Fibroblast of skin of scalp (primary cell): ENCODE measurements around the gene NPRL2. TPM values are rescaled to one million over a fixed set of nuclear protein-coding genes. Genes with fewer than 3 reads are reported as not detected.

Source experiments
- DNase-seq: peaks from one replicate; pipeline ENCODE4 v3.0.0-alpha.2; 2013
- polyA plus RNA-seq, 2 experiments: library from polyadenylated mRNA; unstranded; fragments of 120-200 nt; gene quantifications; one replicate each; pipeline ENCODE4 v1.2.1, GENCODE V29; 2013; ENCODE audit not compliant: insufficient read length in 2 of 2

Gene NPRL2
- polyA plus RNA-seq (2013, experiment 1 of 2; ENCODE audit: insufficient read length) = 20.1 TPM
- 19.9 TPM for polyA plus RNA-seq (2013, experiment 2 of 2; ENCODE audit: insufficient read length)

DNA sequence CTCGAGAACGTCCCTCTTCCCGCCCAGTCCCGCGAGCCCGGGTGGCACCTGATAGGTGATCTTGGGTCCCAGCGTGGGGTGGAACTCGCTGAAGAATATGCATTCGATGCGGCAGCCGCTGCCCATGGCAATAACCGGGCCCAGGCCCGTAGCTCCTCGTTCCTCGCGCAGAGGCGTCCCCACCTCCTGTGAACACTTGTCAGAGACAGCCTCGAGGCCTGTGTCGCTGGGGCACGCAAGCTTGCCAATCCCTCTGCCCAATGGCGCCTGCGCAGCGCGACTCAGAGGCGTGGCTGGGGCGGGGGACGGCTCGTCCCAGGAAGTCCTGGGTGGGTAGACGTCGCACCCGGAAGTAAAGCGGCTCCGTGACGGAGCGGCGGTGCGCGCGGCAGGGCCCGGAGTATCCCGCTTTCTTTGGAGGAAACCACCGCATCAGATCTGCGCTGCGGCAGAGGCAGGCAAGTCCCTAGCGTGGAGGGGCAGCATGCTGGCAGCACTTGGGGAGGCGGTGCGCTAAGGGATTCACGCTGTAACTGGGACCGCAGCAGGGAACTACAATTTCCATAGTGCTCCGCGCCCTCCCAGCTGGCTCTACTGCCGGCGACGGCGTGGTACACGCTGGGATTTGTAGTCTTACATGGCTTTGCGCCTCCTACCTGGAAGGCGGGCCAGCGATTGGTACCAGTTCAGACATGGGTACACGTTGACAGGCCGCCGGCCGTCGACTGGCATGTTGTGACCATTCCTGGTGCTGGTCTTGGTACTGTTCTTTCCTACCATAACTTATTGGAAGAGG is at the start of gene NPRL2, which contains the start of gene CYB561D2:
Gene NPRL2 (minus strand): TSS at position 249 of the 796 bp plus-strand sequence. CDS start 123 bp downstream, at position 126.
Gene CYB561D2 (plus strand): TSS at position 336 of the 796 bp plus-strand sequence. CDS start 572 bp downstream, outside the sequence.
- peak; percentile 93 for DNase-seq

DNA sequence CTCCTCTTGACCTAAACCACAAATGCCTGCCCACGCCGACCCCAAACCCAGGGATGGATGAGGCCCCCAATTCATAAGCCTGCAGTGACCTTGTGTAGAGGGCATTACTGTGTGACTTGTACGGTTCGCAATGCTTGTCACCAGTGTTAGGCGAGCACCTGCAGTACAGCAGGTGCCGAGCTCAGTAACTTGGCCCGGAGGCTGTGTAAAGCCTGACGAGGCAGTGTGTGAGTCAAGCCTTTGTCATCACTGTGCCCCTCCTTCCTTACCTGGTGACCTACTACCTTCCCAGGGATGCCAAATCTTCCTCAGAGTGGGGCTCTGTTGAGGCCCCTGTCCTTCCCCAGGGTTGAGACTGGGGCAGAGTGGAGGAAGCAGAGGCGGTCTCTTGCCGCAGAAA is 45.9 kb upstream of the NPRL2 start:
- no peak for DNase-seq

DNA sequence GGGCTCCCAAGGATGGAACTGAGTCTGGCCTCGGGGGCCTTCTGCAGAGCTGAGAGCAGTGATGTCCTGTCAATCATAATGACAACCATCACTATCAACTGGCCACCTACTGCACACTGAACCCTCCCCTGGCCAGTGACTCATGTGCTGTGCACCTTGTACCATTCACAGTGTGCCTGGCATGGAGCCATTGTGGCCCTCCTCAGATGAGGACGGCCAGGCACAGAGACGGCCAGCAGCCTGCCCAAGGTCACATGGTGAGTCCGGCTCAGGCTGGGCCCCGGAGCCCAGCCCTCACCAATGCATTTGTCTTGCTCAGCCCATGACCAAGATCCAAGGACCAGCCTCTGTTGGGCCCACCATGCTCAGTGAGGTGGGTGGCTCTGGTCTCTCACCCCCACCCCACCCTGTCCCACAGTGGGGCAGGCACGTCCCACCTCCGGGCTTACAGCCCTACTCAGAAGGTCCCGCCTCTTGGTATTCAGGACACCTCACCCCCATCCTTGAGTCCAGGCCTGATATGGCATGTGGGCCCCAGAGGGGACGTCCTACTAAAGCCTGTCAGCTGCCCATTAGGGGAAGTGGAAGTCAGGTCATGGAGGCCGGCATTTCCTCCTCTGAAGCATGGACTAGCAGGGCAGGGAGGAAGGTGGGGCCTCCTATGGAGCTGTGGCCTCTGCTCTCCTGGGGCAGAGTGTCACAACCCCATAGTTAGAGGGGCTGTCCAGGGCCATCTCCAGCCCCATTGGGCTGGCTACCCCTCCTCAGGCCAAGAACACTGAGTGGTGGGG is 44.7 kb upstream of the NPRL2 start:
- no peak for DNase-seq

DNA sequence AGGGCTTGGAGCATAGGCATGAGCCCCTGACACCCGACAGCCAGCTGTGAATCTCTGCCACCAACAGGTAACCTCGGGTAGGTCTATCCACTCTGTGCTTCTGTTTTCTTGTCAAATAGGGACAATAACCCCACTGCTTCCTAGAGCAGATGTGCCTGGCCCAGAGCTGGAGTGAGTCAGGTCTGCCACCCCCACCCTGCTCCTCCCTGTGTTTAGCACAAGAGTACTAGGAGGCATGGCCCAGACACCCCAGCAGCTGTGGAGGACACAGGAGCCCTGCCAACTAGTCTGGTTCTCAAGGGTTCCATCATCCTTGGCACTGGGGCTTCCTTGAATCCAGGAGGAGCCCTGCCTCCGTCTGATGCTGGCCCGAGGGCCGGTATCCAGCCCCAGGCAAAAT is 42.5 kb upstream of the NPRL2 start:
- no peak for DNase-seq

DNA sequence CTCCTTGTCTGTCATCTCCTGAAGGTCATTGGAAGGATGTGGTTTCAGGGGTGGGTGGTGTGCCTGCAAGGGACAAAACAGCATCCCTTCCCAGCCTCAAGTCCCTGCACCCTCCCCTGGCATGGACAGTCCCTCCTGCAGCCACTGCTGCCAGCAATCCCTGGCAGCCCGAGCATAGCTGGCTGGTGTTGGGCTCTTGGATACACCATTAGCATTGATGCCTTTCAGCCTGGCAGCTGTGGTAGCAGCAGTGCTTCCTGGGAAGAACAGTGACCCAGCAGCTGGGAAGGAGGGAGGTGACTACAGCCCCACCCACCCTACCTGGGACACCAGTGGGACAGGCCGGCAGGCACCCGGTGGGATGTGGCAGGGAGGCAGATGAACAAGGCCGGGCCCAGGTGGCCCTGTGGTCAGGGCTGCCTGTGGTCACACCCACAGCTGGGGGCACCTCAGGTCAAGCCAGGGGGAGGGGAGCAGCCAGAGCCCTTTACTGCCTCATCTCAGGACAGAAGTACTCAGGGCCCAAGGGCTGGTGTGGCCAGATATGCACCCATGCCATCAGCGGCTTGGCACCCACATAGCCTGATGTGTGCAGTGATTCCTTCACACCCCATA is 41.6 kb upstream of the NPRL2 start:
- no peak for DNase-seq

DNA sequence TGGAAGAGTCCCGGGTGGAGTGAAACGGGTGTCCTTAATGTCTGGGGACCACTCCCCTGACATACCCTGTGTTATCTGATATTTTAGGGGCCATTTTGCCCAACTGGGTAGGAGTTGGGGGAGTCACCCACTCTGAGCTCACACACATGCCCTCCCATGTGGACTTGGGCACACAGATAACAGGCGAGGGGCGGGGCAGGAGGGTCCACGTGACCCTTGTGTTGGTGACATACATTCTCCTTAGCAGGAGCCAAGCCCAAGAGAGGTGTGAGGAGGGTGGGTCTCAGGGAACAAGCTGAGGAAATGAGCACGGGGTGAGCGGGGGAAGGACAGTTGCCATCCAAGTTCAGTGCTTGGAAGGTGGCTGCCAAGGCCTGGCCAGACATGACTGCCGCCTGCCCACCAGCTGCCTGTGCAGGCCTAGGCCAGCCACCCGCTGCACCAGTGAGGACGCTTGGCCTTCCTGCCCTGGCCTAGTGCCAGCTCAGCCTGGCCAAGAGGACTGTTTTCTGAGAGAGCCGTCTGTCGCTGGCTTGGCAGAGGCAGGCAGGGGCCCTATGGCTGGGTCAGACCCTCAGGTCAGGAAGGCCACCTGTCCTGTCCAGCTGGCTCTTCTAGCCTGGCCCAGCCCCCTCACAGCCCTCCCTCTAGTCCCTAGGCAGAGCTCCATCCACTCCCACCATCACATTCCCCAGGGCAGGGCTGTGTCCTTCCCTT is 40.1 kb upstream of the NPRL2 start:
- DNase-seq = no peak

DNA sequence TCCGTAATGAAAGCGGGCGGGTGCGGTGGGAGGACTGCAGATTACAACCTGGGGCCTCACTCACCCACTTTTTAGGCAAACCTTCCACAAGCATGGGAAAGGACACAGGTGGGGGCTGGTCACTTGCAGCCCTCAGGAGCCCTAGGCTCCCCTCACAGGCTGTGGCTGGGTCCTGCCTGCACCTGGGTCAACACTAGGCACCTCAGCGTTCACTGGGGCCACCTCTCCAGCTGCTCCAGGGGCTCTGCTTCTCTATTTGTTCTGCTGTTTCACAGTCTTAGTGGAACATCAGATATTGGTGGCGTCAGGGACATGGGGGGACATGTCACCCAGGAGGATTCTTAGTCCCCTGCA is 38.8 kb upstream of the NPRL2 start:
- DNase-seq = no peak

DNA sequence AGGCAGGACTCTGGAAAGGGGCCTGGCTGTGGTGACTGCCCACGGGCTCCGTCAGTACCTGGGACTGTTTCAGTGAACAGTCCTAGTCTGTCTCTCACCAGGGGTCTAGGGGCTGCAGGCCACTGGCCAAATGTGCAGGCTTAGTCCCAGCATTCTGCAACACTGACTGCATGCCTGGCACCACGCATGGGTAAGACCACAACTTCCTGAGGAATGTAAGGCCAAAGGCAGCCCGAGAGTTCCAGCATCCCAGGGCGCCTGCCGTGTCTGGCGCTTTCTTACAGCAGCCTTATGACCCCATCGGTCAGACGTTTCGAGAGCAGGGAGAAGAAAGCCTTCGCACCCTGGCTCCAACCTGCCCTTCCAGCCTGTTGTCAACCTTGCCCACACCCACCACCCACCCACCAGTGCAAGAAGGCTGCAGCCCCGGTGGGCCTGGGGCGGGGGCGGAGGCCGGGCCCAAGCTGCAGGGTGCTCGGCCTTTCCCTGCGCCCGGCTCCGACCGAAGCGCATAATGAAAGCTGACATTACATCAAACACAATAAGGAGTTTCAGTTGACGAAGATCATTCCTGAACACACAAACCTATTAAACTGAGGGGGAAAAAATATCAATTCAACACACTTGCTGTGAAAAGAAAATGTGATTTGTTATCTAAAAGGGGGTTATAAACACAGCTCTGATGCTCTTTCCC is 38.3 kb upstream of the NPRL2 start:
- peak; percentile 29 for DNase-seq

DNA sequence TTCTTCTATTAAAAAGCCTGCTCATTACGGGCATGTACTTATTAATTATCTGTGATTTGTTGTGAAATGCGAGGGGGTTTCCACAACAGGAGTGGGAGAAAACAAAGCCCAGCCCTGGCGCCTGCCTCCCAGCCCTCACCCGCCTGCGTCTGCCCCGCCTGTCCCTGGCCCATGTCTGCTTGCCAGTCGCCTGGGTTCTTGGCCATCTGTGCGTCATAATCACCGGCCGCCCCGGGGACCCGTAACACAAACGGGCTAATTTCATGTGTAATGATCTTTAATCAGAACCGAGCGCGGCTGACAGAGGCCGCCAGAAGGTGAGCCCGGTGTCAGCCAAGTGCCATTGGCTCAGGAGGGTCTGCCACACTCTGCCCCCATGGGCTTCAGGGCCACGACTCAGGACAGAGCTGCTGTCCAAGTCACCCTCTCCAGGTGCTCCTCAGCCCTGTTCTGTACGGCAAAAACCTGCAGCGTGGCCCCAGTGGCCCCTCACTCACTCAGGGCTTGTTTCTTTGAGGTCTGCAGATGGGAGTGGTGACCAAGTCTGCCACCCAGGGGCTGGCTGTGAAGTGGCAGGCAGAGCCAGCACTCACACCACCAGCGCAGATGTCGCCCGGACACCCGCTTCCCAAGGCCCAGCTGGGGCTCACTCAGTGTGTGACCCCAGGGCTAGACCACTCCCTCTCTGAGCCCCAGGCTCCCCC is 37.6 kb upstream of the NPRL2 start:
- peak; percentile 15 for DNase-seq

DNA sequence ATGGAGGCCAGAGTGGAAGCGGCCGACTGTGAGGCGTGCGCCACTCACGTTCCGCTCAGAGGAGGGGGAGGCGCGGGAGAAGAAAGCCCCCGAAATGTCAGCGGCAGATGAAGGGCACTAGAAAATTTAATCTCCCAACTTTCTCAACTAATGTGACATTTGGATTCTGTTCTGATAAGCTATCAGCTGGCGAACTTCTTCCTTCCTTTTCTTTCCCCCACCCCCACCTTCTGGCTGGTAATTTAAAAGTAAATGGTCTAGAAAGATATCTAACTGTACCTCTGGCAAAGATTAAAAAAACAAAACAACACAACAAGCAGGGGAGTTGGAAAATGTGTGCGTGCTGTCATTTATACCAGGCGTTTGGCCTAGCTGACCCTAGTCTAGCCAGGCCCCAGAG is 35.2 kb upstream of the NPRL2 start:
- no peak for DNase-seq

DNA sequence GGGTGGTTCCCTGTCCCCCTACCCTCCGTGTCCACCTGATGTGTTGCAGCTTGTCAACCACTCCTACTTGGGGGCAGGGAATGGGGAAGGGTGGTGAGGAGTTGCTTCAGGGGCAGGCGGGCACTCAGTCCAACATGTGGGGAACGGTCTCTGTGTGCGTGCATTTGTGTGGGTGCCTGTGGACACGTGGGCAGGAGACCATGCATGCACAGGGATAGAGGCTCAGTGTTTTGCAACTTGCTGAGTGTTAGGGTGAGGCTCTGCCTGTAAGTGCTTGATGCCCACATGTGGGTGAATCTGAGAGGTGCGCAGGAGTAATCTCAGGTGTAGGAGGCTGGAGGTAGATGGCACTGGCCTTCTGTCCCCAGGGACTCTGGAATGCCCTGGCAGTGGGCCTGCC is 33.2 kb upstream of the NPRL2 start:
- DNase-seq = no peak

DNA sequence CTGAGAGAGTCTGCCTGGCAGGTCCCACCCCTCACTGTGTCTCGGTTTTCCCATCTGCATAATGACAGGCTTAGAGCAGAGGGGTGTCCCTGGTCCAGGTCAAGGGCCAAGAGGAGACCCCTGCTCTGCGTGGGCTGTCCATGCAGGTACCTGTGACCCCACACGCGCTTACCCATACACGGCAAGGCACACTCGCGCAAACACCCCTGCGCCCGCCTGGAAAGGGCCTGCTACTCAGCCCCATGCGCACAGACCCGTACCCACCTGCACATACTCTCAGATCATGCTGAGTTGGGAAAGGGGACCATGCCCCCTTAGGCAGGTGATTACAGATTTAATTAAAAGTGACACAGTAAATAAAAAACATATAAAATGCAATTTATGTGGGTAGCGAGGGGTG is 32.1 kb upstream of the NPRL2 start:
- no peak for DNase-seq

DNA sequence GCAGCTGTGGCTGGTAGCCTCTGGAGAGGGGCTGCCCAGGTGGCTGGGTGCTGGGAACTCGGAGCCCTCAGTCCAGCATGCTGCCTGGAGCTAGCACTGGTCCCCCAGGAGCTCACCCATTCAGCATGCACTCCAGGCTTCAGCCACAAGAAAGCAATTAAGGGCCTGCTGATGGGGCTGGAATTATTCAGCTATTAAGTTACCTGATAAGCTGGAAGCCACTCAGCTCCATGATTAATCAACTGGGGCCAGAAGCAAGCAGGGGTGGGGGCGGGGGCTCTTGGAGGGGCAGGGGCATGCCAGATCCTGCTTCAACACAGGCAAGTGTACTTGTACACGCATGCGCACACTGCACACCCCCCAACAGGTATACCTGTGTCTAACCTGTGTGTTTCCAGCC is 30.8 kb upstream of the NPRL2 start:
- DNase-seq = no peak

DNA sequence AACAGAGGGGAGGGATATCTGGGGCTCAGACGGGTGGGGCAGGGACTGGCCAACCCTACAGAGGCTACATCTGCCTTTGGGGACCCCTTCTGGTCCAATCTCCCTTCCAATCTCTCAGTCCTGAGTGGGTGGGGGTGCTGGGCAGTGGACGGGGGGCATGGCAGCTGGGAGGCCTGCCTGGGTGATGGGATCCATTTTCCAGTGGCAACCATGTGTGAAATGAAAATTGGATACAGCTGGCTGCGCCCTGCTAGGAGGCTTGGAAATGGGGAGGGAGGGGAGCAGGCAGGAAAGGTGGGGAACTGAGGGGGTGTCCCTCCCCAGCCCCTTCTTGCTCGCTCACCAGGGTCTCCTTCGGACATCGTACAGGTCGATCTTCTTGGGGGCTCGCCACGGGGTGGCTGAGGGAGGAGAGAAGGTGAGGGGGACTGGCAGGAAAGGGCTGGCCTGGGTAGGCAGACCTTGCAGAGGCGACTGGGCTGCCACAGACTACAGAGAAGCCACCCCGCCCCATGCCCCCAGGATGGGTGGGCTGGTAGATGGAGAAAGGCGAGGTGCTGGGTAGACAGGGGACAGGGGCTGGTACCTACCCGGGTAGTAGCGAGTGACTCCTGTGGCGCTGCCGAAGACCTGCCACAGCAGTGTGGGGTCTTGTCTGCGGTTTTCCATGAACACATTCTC is 30.0 kb upstream of the NPRL2 start:
- DNase-seq = no peak

DNA sequence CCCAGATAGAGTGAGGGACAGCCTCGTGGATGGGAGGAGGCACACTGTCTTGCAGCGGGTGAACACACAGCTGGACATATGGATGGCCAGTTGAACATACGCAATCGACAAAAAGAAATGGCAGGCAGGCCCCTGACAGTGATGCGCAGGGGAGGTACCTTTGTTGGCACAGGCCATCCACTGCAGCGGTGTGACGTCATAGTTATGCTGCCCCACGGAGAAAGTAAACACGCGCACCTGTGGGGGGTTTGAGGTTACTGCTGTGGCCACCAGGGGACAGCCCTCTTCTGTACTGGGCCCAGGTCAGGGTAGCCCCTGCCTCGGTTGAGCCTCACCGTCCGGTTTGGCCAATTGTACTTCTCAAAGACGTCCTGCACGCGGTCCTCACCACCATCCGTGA is 28.2 kb upstream of the NPRL2 start:
- DNase-seq = no peak

DNA sequence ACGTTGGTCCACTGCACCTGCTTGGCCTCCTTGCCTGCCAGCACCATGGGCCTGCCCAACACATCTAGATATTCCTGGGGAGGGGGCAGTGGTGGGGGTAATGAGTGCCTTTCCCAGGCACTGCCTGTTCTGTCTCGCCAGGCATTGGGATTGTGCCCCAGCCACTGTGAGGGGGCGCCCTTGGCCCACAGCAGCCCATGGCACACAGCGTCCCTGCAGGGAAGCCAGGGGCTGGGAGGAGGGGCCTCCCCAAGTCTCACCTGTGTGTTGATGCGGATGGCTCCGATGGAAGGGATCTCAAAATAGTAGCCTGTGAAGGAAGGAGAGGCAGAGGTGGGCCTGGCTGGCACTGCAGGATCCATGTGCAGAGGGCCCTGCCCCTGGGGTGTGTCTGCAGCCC is 27.4 kb upstream of the NPRL2 start:
- no peak for DNase-seq

DNA sequence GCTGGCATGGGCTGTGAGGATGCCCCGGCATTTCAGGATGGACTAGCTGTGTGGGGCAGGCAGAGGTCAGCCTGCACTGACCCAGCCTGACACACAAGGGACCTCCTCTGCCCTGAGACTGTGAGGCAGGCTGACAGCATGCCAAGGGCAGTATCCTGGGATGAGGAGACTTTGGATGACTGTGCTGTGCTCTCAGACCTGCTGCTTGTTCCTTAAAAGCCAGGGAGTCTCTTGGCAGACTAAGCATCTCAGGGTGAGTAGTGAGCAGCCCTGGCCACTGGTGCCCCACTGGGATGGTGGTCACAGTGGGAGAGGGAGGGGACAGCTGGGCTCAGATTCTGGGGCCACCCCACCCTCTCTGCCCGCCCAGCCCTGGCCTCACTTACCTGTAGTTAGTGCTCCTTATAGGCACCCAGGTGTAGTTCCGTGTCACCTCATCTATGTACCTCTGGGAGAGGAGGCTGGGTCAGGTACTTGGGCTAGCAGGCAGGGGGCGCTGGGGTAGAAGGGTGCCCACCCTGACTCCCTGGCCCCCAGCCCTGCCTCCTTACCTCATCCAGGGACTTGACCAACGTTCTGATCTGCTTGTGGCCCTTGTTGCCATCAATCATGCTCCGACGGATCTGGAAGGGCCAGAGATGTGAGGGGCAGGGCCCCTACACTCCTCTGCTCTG is 24.8 kb upstream of the NPRL2 start:
- DNase-seq = no peak

DNA sequence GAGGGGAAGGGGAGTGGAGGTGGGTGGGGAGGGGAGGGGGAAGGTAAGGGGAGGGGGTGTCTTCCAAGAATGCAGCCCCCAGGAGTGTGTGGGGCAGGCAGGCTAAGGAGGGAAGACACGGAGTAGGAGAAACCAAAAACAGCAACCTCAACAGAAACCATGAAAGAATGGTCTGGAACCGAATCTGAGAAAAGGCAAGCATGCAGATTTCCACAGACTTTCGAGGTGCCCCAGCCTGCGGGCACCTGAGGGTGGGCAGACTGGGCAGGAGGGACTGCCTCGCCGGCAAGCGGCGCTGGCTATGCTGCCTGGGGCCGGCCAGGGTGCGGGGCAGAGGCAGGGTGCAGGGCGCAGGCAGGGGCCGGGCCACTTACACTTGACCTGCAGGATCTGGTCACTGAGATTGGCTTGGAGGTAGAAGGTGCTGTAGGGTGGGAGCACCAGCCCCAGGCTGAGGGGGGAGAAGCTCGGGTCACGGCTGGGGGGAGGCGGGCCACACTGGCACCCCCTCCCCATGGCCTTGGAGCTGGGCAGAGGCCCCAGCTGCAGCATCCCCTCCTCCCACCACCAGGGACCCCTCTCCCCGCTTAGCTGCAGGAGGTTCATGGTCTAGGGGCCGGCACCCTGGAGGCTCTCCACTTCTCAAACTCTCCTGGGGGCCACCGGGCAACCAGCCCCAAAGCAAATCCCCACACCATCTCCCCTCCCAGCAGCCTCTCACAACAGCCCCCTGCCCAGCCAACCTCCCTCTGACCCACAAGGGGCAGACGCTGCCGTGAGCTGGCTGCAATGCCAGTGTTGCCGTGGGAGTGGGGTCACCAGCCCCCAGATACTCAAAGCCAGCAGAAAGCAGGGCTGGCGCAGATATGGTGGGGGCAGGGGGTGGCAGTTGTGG is 24.0 kb upstream of the NPRL2 start:
- no peak for DNase-seq
